ENCODE data around the gene DNM3.

GRCh38 chr1:171935664-171936063, 94.4 kb downstream of the DNM3 start:
- TF ChIP-seq CTCF (IDR thresholded peaks at IDR 0.05), result no peak
- no peak for TF ChIP-seq GABPA (IDR thresholded peaks at IDR 0.05; ENCODE audit: low read depth)
- no peak for TF ChIP-seq FOXM1 (IDR thresholded peaks at IDR 0.05; ENCODE audit: low read depth)
